Measurements from ENCODE around the gene APOL4.
"Not testable (repeated sequence)": the region's sequence is repeated elsewhere in the genome, so short reads cannot be mapped to it uniquely, and the experiment has no call there.

GRCh38 chr22:36228369-36228768 lies 26.8 kb upstream of the APOL4 start:
- TF ChIP-seq CTCF (conservative IDR thresholded peaks at IDR 0.05); EZH2 (IDR thresholded peaks at IDR 0.05; ENCODE audit: low read depth): not testable (repeated sequence)

All from PC-9 (cell line).